GM12878 (cell line): Measurements from ENCODE around the gene B3GNT9. TPM values are rescaled to one million over a fixed set of nuclear protein-coding genes. Genes with fewer than 3 reads are reported as not detected.

Source experiments
- ATAC-seq: fragments of 200-7000 bp; cut with Tn5 transposase; 3 replicates; pipeline ENCODE4 v1.9.1; 2020; ENCODE audit warnings: mild to moderate bottlenecking, moderate library complexity
- Bru-seq: library from RNA; stranded (reverse); fragments of 400-500 nt; gene quantifications from one replicate; lab custom pipeline; 2021; lab: Mats Ljungman, UMichigan
- BruChase-seq, 2 experiments: library from RNA; stranded (reverse); fragments of 400-500 nt; gene quantifications; one replicate each; lab custom pipeline; 2021; lab: Mats Ljungman, UMichigan
- BruUV-seq: library from RNA; stranded (reverse); fragments of 400-500 nt; replicated peaks from 2 replicates; lab custom pipeline; 2021; lab: Mats Ljungman, UMichigan
- CTCF ChIA-PET: fragments of 300-600 bp; sonication (Branson Sonifier 250); formaldehyde crosslinking; extraction: SDS; loops from one replicate; lab custom pipeline; 2021; ENCODE audit warnings: inconsistent platforms; lab: Yijun Ruan, JAX
- POLR2A ChIA-PET: fragments of 350-600 bp; formaldehyde crosslinking; extraction: SDS; loops from one replicate; lab custom pipeline; 2021; ENCODE audit warnings: inconsistent platforms; lab: Charles Lee
- RAD21 ChIA-PET: fragments of 300-600 bp; sonication (Branson Sonifier 250); formaldehyde crosslinking; loops from one replicate; lab custom pipeline; 2023; ENCODE audit warnings: antibody characterized with exemption; ENCODE audit not compliant: unreplicated experiment; lab: Charles Lee
- SMC1A ChIA-PET: fragments of 300-600 bp; sonication (Branson Sonifier 250); formaldehyde crosslinking; loops from one replicate; lab custom pipeline; 2023; ENCODE audit not compliant: unreplicated experiment, uncharacterized antibody; lab: Charles Lee
- DNase-seq: peaks from one replicate; pipeline ENCODE4 v3.0.0-alpha.2; 2011; ENCODE audit warnings: low read depth, low spot score
- FAIRE-seq: peaks from 3 replicates; lab custom pipeline; 2011; peaks lifted over from hg19 to GRCh38; lab: Jason Lieb, UNC
- H2AFZ ChIP-seq: 2 replicates; pipeline ENCODE4 v1.6.0; 2011; ENCODE audit warnings: low read depth, low read length, control low read depth; ENCODE audit not compliant: control insufficient read depth
- H3K27ac ChIP-seq: 2 replicates; pipeline ENCODE4 v1.5.1; 2011; ENCODE audit warnings: control low read depth; ENCODE audit not compliant: control insufficient read depth, insufficient read depth
- H3K27me3 ChIP-seq, 2 experiments: replicated peaks in 1 of 2; 2 replicates each; pipeline versions ENCODE4 v1.6.0 to v1.6.1; 2011; ENCODE audit warnings: low read length in 1 of 2; ENCODE audit not compliant: control insufficient read depth in 2 of 2, insufficient read depth in 2 of 2
- H3K36me3 ChIP-seq, 2 experiments: 2 replicates each; pipeline ENCODE4 v1.5.1; 2011; ENCODE audit warnings: low read length in 1 of 2; ENCODE audit not compliant: control insufficient read depth in 2 of 2, insufficient read depth in 2 of 2
- H3K4me1 ChIP-seq: 2 replicates; pipeline ENCODE4 v1.6.1; 2011; ENCODE audit warnings: mild to moderate bottlenecking, low read length, moderate library complexity, mixed read lengths; ENCODE audit not compliant: control insufficient read depth, insufficient read depth
- H3K4me2 ChIP-seq: 2 replicates; pipeline ENCODE4 v1.6.0; 2011; ENCODE audit warnings: control low read depth; ENCODE audit not compliant: control insufficient read depth, insufficient read depth
- H3K4me3 ChIP-seq: fragments of 200-600 bp; sonication (generic); 2 replicates; pipeline ENCODE4 v1.5.1; 2016
- H3K79me2 ChIP-seq: 2 replicates; pipeline ENCODE4 v1.6.0; 2011; ENCODE audit warnings: low read length; ENCODE audit not compliant: control insufficient read depth, insufficient read depth
- H3K9ac ChIP-seq: 2 replicates; pipeline ENCODE4 v1.8.0; 2011; ENCODE audit warnings: low read length, control low read depth, mixed read lengths; ENCODE audit not compliant: control insufficient read depth, insufficient read depth
- H3K9me3 ChIP-seq: replicated peaks from 3 replicates; pipeline ENCODE4 v1.5.1; 2011; ENCODE audit warnings: mild to moderate bottlenecking, low read length; ENCODE audit not compliant: control insufficient read depth, insufficient read depth
- H4K20me1 ChIP-seq: 2 replicates; pipeline ENCODE4 v1.6.0; 2011; ENCODE audit not compliant: control insufficient read depth, insufficient read depth
- BHLHE40 ChIP-seq, 2 experiments: fragments of 450-650 bp in 1 of 2; IDR thresholded peaks; 2 replicates each; pipeline ENCODE4 v1.6.1; 2011 to 2017; ENCODE audit warnings: low read depth in 2 of 2, borderline replicate concordance in 1 of 2, improper control_type of control experiment in 1 of 2, low read length in 1 of 2, mild to moderate bottlenecking in 1 of 2
- CREB1 ChIP-seq: IDR thresholded peaks from 2 replicates; pipeline ENCODE4 v1.6.1; 2012; ENCODE audit warnings: low read depth, mild to moderate bottlenecking, inconsistent platforms
- EGR1 ChIP-seq, 2 experiments: IDR thresholded peaks; 1 replicate in 1 of 2; 2 replicates in 1 of 2; pipeline ENCODE4 v1.6.1; 2011 to 2012; ENCODE audit warnings: low read depth in 2 of 2, low read length in 2 of 2, borderline replicate concordance in 1 of 2, mild to moderate bottlenecking in 1 of 2, moderate library complexity in 1 of 2
- ETV6 ChIP-seq, 2 experiments: fragments of 450-650 bp in 1 of 2; IDR thresholded peaks in 1 of 2; conservative IDR thresholded peaks in 1 of 2; 2 replicates each; pipeline ENCODE4 v1.6.1; 2014; ENCODE audit warnings: antibody characterized with exemption in 1 of 2, borderline replicate concordance in 1 of 2, low read depth in 1 of 2, mild to moderate bottlenecking in 1 of 2, moderate library complexity in 1 of 2
- HDAC2 ChIP-seq: fragments of 200-600 bp; sonication (generic); IDR thresholded peaks from 2 replicates; pipeline ENCODE4 v1.6.1; 2017
- HDAC6 ChIP-seq: fragments of 200-600 bp; sonication (generic); IDR thresholded peaks from one replicate; pipeline ENCODE4 v1.8.0; 2017; ENCODE audit warnings: antibody characterized with exemption; ENCODE audit not compliant: unreplicated experiment
- MEF2B ChIP-seq: fragments of 450-650 bp; IDR thresholded peaks from 2 replicates; pipeline ENCODE4 v1.6.1; 2018; ENCODE audit warnings: mild to moderate bottlenecking, moderate library complexity; ENCODE audit not compliant: partially characterized antibody, poor library complexity, severe bottlenecking
- NKRF ChIP-seq: fragments of 450-650 bp; conservative IDR thresholded peaks from 2 replicates; pipeline ENCODE4 v1.6.1; 2017; ENCODE audit warnings: mild to moderate bottlenecking, moderate library complexity
- POLR2AphosphoS5 ChIP-seq: IDR thresholded peaks from 2 replicates; pipeline ENCODE4 v1.6.1; 2011; ENCODE audit warnings: mild to moderate bottlenecking, low read length, inconsistent platforms
- RAD51 ChIP-seq: fragments of 450-650 bp; IDR thresholded peaks from 2 replicates; pipeline ENCODE4 v1.6.1; 2016; ENCODE audit warnings: moderate library complexity, mild to moderate bottlenecking, inconsistent platforms
- SIX5 ChIP-seq: IDR thresholded peaks from 2 replicates; pipeline ENCODE4 v1.6.1; 2011; ENCODE audit warnings: mild to moderate bottlenecking, low read depth, low read length, moderate library complexity; ENCODE audit not compliant: severe bottlenecking
- USF1 ChIP-seq: IDR thresholded peaks from 2 replicates; pipeline ENCODE4 v1.6.1; 2011; ENCODE audit warnings: borderline replicate concordance, low read depth, mild to moderate bottlenecking, moderate library complexity, mixed read lengths, low read length; ENCODE audit not compliant: insufficient read depth; ENCODE audit errors: extremely low read length
- USF2 ChIP-seq: IDR thresholded peaks from 2 replicates; pipeline ENCODE4 v1.6.1; 2011; ENCODE audit warnings: low read depth, low read length, improper control_type of control experiment, borderline replicate concordance
- WGBS: methylation state at CpG from one replicate; pipeline ENCODE4 v1.1.6; 2016; ENCODE audit warnings: low lambda C conversion rate; ENCODE audit not compliant: insufficient replicate concordance, insufficient coverage; ENCODE audit errors: missing lambda C conversion rate; 5-methylcytosine and 5-hydroxymethylcytosine counted together
- in situ Hi-C: fragments of 300-500 bp; cut with MboI; formaldehyde crosslinking; loops from 9 replicates; pipeline ENCODE4 v1.14.3; 2018; ENCODE audit warnings: mixed read lengths
- intact Hi-C: fragments of 100-400 bp; cut with micrococcal nuclease; formaldehyde crosslinking; loops from one replicate; pipeline ENCODE4 v1.14.2; 2022; ENCODE audit not compliant: unreplicated experiment
- long read RNA-seq, 2 experiments: library from polyadenylated mRNA; unstranded; transcript quantifications; one replicate each; pipeline ENCODE4 v2.0.0, GENCODE V29; 2019 to 2020
- polyA minus RNA-seq, 3 experiments: library from RNA; depleted of rRNA, polyadenylated mRNA; stranded (reverse); fragments of >200 nt; gene quantifications; 2 replicates each; pipeline ENCODE4 v1.2.3, GENCODE V29; 2011
- polyA plus RNA-seq, 11 experiments: library from polyadenylated mRNA; depleted of rRNA in 4 of 11; unstranded in 6 of 11; stranded (reverse) in 5 of 11; fragments of >200 nt; fragmentation: Nextera tagmentation in 4 of 11; fragmentation: Illumina TruSeq in 1 of 11; extraction: Ambion mirVana in 4 of 11; extraction: Trizol in 1 of 11; gene quantifications; 1 replicate in 1 of 11; 2 replicates in 10 of 11; pipeline versions ENCODE4 v1.2.1 to v1.2.3, GENCODE V29; 2011 to 2016; ENCODE audit warnings: inconsistent platforms in 2 of 11, missing spikeins in 2 of 11, low read depth in 1 of 11
- total RNA-seq, 4 experiments: library from RNA; depleted of rRNA in 3 of 4; stranded (reverse); fragments of >200 nt in 3 of 4; fragmentation: Illumina TruSeq in 1 of 4; extraction: Trizol in 1 of 4; gene quantifications; 2 replicates each; pipeline versions ENCODE4 v1.2.1 to v1.2.3, GENCODE V29; 2013 to 2021

The B3GNT9 gene
- total RNA-seq (2013; cell fraction: nucleolus; rRNA removed): 8.3 and 9.6 TPM in 2 replicates
- 4.7 and 5.0 TPM in 2 replicates for total RNA-seq (2014; rRNA removed)
- total RNA-seq (2014; rRNA removed; fragmentation: Illumina TruSeq; extraction: Trizol): 1.5 and 1.7 TPM in 2 replicates
- total RNA-seq (2021): 4.1 and 4.3 TPM in 2 replicates
- polyA plus RNA-seq (2011; ENCODE audit: low read depth): 1.7 TPM
- polyA plus RNA-seq (2011; rRNA removed): 1.0 and 1.4 TPM in 2 replicates
- polyA plus RNA-seq (2011; cell fraction: cytosol; rRNA removed): 1.5 and 1.9 TPM in 2 replicates
- polyA plus RNA-seq (2011; cell fraction: nucleus; rRNA removed): 6.1 and 7.1 TPM in 2 replicates
- polyA plus RNA-seq (2012): 3.4 TPM in 2 replicates
- 1.5 and 1.9 TPM in 2 replicates for polyA plus RNA-seq (2014; fragmentation: Illumina TruSeq; extraction: Trizol)
- polyA plus RNA-seq (2014; fragmentation: Nextera tagmentation; extraction: Ambion mirVana): under 1 TPM; 0.08 to 0.15 TPM
- polyA plus RNA-seq (2014; rRNA removed): 3.6 and 3.9 TPM in 2 replicates
- 1 to 10 TPM; 1.9 to 2.3 TPM for polyA plus RNA-seq (2016; fragmentation: Nextera tagmentation; extraction: Ambion mirVana)
- 0.95 and 2.7 TPM in 2 replicates for polyA minus RNA-seq (2011; rRNA and poly(A)+ RNA removed)
- 0.52 and 0.67 TPM in 2 replicates for polyA minus RNA-seq (2011; cell fraction: cytosol; rRNA and poly(A)+ RNA removed)
- polyA minus RNA-seq (2011; cell fraction: nucleus; rRNA and poly(A)+ RNA removed): 2.2 and 3.2 TPM in 2 replicates
- Bru-seq, nascent RNA: percentile 63 among the genes with signal in this experiment
- BruChase-seq, experiment 1, labeled RNA remaining after a 6-hour chase: percentile 76 among the genes with signal in this experiment
- BruChase-seq, experiment 2, labeled RNA remaining after a 2-hour chase: percentile 73 among the genes with signal in this experiment
- long read RNA-seq, experiment 1: 0 reads
- long read RNA-seq, experiment 2, partial matches to known transcripts: 0 of 1 reads
- long read RNA-seq, experiment 2, other reads (novel, unspliced or antisense): 1 of 1 reads

- H3K27ac ChIP-seq: peak within 1 kb of the TSS; percentile 25; the same call in 1 of the 2 replicates
- peaks cover 5% of the 10 kb centered on the region for H3K4me1 ChIP-seq
- no peaks in the 10 kb centered on the region for H3K79me2 ChIP-seq
- H3K36me3 ChIP-seq: peaks cover 11 to 16% of the 10 kb centered on the region in 2 experiments; a peak in 3 of 4 replicates
- ChIA-PET RAD21 (interaction anchor here (0.9 to 2.5 kb wide), 5 partner anchors 10 to 134 kb away, joined by 3 to 14 read pairs (median 3); no protein-coding TSS in a partner anchor), CTCF (interaction anchor here (0.6 to 10.0 kb wide), 13 partner anchors 9 to 200 kb away, joined by 3 to 98 read pairs (median 4); partner anchors contain the start of genes CES3, FBXL8 and NOL3), POLR2A (interaction anchor here (1.0 to 1.2 kb wide), 3 partner anchors 8 to 121 kb away, joined by 3 to 5 read pairs (median 4); partner anchors contain the start of gene TRADD), SMC1A (interaction anchor here (0.5 to 2.0 kb wide), 10 partner anchors 9 to 188 kb away, joined by 3 to 8 read pairs (median 4); no protein-coding TSS in a partner anchor)
- FAIRE-seq (peak; percentile 74), DNase-seq (no peak), ATAC-seq (peak; percentile 59)
- H2AFZ ChIP-seq: peak within 1 kb of the TSS; percentile 80
- intact Hi-C loops: loop anchor here (2.0 kb wide), 1 partner anchor 132 kb away; no protein-coding TSS in a partner anchor
- 5% methylated on average over 25 of the region's 34 CpGs for WGBS
- H3K27me3 ChIP-seq: no peaks in the 10 kb centered on the region
- BruUV-seq: no TSS peak
- peak within 1 kb of the TSS; percentile 74 for H3K4me3 ChIP-seq
- in situ Hi-C loops: loop anchor here (5.0 to 10.0 kb wide), 2 partner anchors 134 to 176 kb away; no protein-coding TSS in a partner anchor
- peak within 1 kb of the TSS; percentile 64; the same call in 1 of the 2 replicates for H3K9ac ChIP-seq
- H4K20me1 ChIP-seq: peaks cover 3% of the 10 kb centered on the region; the same call in 1 of the 2 replicates
- peak within 1 kb of the TSS; percentile 86 for H3K4me2 ChIP-seq
- H3K9me3 ChIP-seq: no peaks in the 10 kb centered on the region
- no peak for TF ChIP-seq CREB1
- no peak for TF ChIP-seq SIX5
- TF ChIP-seq HDAC6: peak; percentile 42
- peak; percentile 93 for TF ChIP-seq USF1
- peak; percentile 54 for TF ChIP-seq USF2
- TF ChIP-seq ETV6 (conservative IDR thresholded peaks at IDR 0.05 in 1 of 2, IDR thresholded peaks at IDR 0.05 in 1 of 2; ENCODE audit: borderline replicate concordance in 1 of 2, low read depth in 1 of 2): no peak
- TF ChIP-seq POLR2AphosphoS5: 0 out of 2 replicates have a peak, but pooled peaks have one; percentile 16
- TF ChIP-seq BHLHE40 (IDR thresholded peaks at IDR 0.05; ENCODE audit: borderline replicate concordance in 1 of 2, low read depth in 2 of 2, low read length in 1 of 2): peak in 1 of 2 experiments; percentile 67; a peak in 2 of 4 replicates
- no peak for TF ChIP-seq EGR1 (IDR thresholded peaks at IDR 0.05; ENCODE audit: borderline replicate concordance in 1 of 2, low read depth in 2 of 2, low read length in 2 of 2)
- no peak for TF ChIP-seq HDAC2
- no peak for TF ChIP-seq MEF2B
- TF ChIP-seq RAD51: peak; percentile 68
- 0 out of 2 replicates have a peak, but pooled peaks have one; percentile 29 for TF ChIP-seq NKRF
These were observed at the start of gene B3GNT9 for GRCh38 chr16:67150833-67151396. Gene B3GNT9, minus strand, starts transcription at chr16:67150998. Its CDS starts 513 bp downstream, at chr16:67150485.
